AG09319 (cell line): Measurements from ENCODE around the gene SNX25.
"Not testable (repeated sequence)": the region's sequence is repeated elsewhere in the genome, so short reads cannot be mapped to it uniquely, and the experiment has no call there.

ENCODE experiments used
- DNase-seq: peaks from one replicate; pipeline ENCODE4 v3.0.0-alpha.2; 2010; ENCODE audit warnings: low read depth; ENCODE audit errors: extremely low read depth
- CTCF ChIP-seq: IDR thresholded peaks from 2 replicates; pipeline ENCODE4 v1.5.1; 2011; ENCODE audit warnings: low read depth, mild to moderate bottlenecking, inconsistent platforms, low read length, moderate library complexity

The SNX25 gene

GRCh38 chr4:185235119-185235842 lies 25.9 kb downstream of the SNX25 start:
- no peak for TF ChIP-seq CTCF
- DNase-seq, result no peak

GRCh38 chr4:185235843-185236503 lies 26.6 kb downstream of the SNX25 start:
- no peak for TF ChIP-seq CTCF
- DNase-seq, result no peak

GRCh38 chr4:185237175-185237574 lies 27.8 kb downstream of the SNX25 start:
- TF ChIP-seq CTCF, result no peak
- DNase-seq, result no peak

- DNase-seq, result no peak
- TF ChIP-seq CTCF, result no peak
These were observed 28.9 kb downstream of the SNX25 start for GRCh38 chr4:185238215-185238681.

- DNase-seq, result no peak
- no peak for TF ChIP-seq CTCF
These were observed 29.4 kb downstream of the SNX25 start for GRCh38 chr4:185238750-185239149.

GRCh38 chr4:185240486-185240885 lies 31.1 kb downstream of the SNX25 start:
- DNase-seq, result not testable (repeated sequence)

GRCh38 chr4:185242749-185243533 lies 33.5 kb downstream of the SNX25 start:
- no peak for DNase-seq
- TF ChIP-seq CTCF, result no peak
